Mesothelial cell of epicardium (in vitro differentiated cells): Measurements from ENCODE around the gene ANK3. TPM values are rescaled to one million over a fixed set of nuclear protein-coding genes. Genes with fewer than 3 reads are reported as not detected.
A peak's percentile ranks its signal among the peaks of the same experiment; 100 is the strongest.

Experiments used
- DNase-seq, 2 experiments: peaks; one replicate each; pipeline ENCODE4 v3.0.0; 2021; ENCODE audit warnings: low spot score in 2 of 2; ENCODE audit not compliant: unreplicated experiment in 2 of 2
- H3K27ac Mint-ChIP-seq: 2 replicates; pipeline ENCODE4 v1.8.0; 2021; ENCODE audit warnings: mixed read lengths
- H3K27me3 Mint-ChIP-seq: 2 replicates; pipeline ENCODE4 v1.8.0; 2021; ENCODE audit warnings: low read depth, mixed read lengths
- H3K36me3 Mint-ChIP-seq: 2 replicates; pipeline ENCODE4 v1.8.0; 2021; ENCODE audit warnings: mixed read lengths
- H3K4me1 Mint-ChIP-seq: 2 replicates; pipeline ENCODE4 v1.8.0; 2021; ENCODE audit warnings: mixed read lengths
- H3K4me3 Mint-ChIP-seq: 2 replicates; pipeline ENCODE4 v1.8.0; 2021; ENCODE audit warnings: mild to moderate bottlenecking, moderate library complexity, mixed read lengths
- H3K9me3 Mint-ChIP-seq: 2 replicates; pipeline ENCODE4 v1.8.0; 2021; ENCODE audit warnings: mixed read lengths
- CTCF ChIP-seq: fragments of 200-600 bp; sonication (generic); IDR thresholded peaks from one replicate; pipeline ENCODE4 v1.5.0; 2021; ENCODE audit warnings: antibody characterized with exemption; ENCODE audit not compliant: unreplicated experiment
- total RNA-seq: library from RNA; stranded (reverse); gene quantifications from 3 replicates; pipeline ENCODE4 v1.2.1, GENCODE V29; 2021

ANK3 gene
- total RNA-seq, 1 donor from 2014 or later, result 242 TPM

DNA sequence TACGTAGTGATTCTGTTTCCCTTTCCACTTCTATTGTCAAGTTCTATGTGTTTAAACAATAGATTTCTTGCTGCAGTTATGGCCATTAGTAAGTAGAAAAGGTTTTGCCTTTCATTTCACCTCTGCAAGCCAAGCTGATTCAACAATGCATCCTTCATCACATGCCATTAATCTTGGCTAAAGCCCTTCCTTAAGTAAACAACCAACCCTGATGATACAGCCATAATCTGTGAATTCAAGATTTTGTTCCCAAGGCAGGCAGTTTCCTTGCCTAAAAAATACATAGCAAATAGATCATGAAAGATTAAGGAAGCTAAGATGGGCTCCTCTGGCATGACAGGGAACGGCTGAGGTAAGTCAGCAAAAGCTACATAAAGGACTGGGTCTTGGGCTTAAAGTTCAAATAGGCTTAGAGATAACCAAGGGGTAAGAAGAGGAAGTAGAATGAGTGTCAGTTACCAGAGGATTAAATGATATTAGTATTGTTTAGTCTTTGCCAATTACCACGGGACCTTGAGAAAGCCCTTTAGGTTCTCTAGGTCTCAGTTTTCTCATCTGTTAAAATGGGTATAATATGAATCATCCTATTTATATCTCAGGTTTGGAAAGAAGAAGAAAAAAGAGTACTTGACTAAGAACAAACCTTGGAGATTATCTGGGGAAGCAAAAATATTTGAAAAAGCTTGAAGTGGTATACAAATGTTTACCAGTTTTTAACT is 35.9 kb upstream of the ANK3 start:
- Mint-ChIP-seq H3K27me3 (no peaks in the 10 kb centered on the region), H3K4me1 (peaks cover 61% of the 10 kb centered on the region), H3K36me3 (no peaks in the 10 kb centered on the region), H3K27ac (peak overlapping the region; percentile 73), H3K4me3 (no peak overlapping the region), H3K9me3 (no peaks in the 10 kb centered on the region)
- TF ChIP-seq CTCF, result no peak
- no peak for DNase-seq

- Mint-ChIP-seq H3K27me3 (no peaks in the 10 kb centered on the region), H3K27ac (peak overlapping the region; percentile 3), H3K4me3 (no peak overlapping the region), H3K9me3 (no peaks in the 10 kb centered on the region), H3K4me1 (peaks cover 59% of the 10 kb centered on the region), H3K36me3 (no peaks in the 10 kb centered on the region)
- DNase-seq, result no peak
- no peak for TF ChIP-seq CTCF
Measured at GRCh38 chr10:60424971-60425370, 35.3 kb upstream of the ANK3 start.

DNA sequence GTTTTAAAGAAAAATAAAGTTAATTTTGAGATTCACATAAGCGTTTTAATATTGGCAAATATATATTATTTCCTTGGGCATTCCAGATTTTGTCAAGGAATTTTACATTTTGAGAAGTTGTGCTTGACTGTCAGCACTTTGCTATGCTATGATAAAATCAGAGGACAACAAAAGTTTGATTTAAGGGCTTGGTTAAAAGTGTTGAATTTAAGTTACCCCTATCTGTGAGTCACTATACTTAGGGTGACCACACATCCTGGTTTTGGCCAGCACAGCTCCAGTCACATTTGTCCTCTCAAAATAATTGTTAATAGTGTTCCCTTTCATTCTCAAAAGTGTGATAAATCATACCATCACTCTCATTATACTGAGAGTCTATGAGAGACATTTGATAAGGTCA is 34.2 kb upstream of the ANK3 start:
- no peak for TF ChIP-seq CTCF
- Mint-ChIP-seq H3K27ac (no peak overlapping the region), H3K27me3 (no peaks in the 10 kb centered on the region), H3K4me1 (peaks cover 61% of the 10 kb centered on the region), H3K9me3 (no peaks in the 10 kb centered on the region), H3K36me3 (no peaks in the 10 kb centered on the region), H3K4me3 (no peak overlapping the region)
- no peak for DNase-seq

- Mint-ChIP-seq H3K4me1 (peaks cover 55% of the 10 kb centered on the region), H3K36me3 (no peaks in the 10 kb centered on the region), H3K4me3 (no peak overlapping the region), H3K27ac (no peak overlapping the region), H3K9me3 (no peaks in the 10 kb centered on the region), H3K27me3 (no peaks in the 10 kb centered on the region)
- DNase-seq, result no peak
- no peak for TF ChIP-seq CTCF
Measured at GRCh38 chr10:60422809-60423208, 33.1 kb upstream of the ANK3 start.

DNA sequence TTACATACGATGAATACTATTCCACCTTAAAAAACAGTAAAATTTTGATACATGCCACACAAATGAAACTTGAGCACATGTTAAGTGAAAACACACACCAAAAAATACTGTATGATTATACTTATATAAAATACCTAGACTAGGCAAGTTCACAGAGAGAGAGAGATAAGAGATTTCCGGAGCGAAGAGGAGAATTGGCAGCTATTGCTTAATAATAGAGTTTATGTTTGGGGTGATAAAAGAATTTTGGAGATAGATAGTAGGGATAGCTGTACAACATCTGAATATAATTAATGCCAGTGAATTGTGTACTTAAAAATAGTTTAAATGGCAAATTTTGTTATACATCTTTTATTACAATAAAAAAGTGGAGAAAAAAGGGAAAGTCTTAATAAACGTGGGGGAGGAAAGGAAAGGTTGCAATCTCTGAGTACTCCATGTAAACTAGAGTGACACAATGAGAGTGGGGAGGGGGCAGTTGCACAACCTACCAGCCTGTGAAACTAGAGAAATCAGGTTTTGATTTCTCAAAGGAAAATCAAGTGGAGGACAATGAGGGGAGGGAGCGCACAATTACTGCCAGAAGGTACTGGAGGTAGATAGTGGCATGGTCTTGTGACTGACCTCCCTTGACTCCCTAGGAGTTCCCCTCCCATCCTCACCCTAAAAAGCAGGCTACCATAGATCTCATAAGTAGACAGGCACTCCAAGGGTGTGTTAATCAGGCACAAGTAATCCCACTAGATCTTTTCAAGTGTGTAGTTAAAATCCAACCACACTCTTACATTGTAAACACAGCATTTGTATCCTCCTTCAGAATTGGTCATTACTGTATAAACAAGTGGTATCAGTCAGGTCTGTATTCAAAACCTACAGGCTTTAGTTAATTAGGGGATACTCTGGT is 31.6 kb upstream of the ANK3 start:
- Mint-ChIP-seq H3K4me1 (peaks cover 55% of the 10 kb centered on the region), H3K4me3 (no peak overlapping the region), H3K27me3 (no peaks in the 10 kb centered on the region), H3K36me3 (no peaks in the 10 kb centered on the region), H3K9me3 (no peaks in the 10 kb centered on the region), H3K27ac (peak overlapping the region; percentile 70)
- no peak for DNase-seq
- no peak for TF ChIP-seq CTCF
